DND-41 (cell line): ENCODE measurements around the gene NF2.

ENCODE experiments used
- CTCF ChIP-seq: IDR thresholded peaks from 2 replicates; pipeline ENCODE4 v1.5.1; 2012; ENCODE audit warnings: borderline replicate concordance, low read length, moderate library complexity, mild to moderate bottlenecking; ENCODE audit not compliant: poor library complexity, severe bottlenecking; ENCODE audit errors: extremely low read depth
- EZH2 ChIP-seq: IDR thresholded peaks from 3 replicates; pipeline ENCODE4 v1.6.1; 2012; ENCODE audit warnings: borderline replicate concordance, low read depth, mild to moderate bottlenecking, moderate library complexity, low read length, inconsistent platforms; ENCODE audit not compliant: severe bottlenecking

- TF ChIP-seq CTCF (no peak), EZH2 (no peak)
These were observed 31.4 kb downstream of the NF2 start for GRCh38 chr22:29634847-29635246.
